Islet of Langerhans (tissue), 1 donor: ENCODE data around the gene B3GAT2.

ENCODE experiments used
- FAIRE-seq: peaks from one replicate; lab custom pipeline; 2011; peaks lifted over from hg19 to GRCh38; lab: Jason Lieb, UNC

The B3GAT2 gene

DNA sequence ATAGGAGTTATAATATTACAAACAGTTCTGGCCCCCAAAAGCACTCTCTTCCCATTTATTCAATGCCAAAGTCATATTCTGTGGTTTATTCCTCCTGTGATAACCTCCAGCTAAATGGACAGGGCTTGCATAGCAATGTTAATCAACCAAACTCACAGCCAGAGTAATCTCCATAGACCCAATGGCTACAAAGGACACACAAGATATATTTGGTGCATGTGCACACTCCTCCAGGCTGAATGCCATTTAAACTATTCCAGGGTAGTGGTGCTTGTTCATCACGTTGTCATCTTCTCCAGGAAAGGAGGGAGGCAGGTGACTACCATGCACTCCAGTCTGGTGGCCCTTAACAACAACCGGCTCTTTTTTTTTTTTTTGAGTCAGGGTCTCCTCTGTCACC, 56.8 kb downstream of the B3GAT2 start:
- no peak for FAIRE-seq

DNA sequence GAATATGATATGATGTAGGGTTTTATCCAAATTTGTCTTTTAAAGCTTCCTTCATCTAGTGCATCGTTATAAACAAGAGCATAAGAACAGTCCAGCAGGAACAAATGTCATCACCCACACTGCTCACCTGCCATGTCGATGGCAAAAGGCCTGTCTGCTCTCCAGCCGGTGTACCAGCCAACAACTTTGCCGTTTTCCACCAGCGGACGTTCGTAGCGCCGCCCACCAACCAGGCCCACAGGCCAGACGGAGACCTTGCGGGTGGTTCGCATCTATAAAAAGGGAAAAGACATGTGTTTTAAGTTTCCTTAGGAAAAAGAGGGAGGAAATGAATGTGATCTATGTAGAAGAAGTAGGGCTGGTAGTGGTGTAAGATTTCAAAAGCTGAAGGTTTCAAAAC, 62.9 kb downstream of the B3GAT2 start:
- FAIRE-seq: no peak

DNA sequence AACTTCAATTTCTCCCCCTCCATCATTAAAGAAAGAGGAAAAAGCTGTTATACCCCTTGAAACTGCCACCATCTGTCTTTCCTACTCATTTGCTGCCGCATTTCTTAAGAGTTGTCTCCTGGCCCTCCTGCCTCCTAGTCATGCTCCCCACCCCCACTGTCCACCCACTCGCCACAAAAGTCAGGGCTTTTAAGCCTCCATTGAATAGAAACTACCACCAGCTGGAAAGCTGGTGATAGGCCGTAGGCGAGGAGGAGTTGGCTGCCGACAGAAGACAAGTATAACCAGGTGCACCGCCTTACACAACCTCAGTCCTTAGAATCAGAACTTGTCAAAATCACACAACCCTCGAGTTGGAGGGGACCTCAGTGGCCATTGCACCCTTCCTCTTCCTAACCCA, 67.6 kb downstream of the B3GAT2 start:
- no peak for FAIRE-seq

DNA sequence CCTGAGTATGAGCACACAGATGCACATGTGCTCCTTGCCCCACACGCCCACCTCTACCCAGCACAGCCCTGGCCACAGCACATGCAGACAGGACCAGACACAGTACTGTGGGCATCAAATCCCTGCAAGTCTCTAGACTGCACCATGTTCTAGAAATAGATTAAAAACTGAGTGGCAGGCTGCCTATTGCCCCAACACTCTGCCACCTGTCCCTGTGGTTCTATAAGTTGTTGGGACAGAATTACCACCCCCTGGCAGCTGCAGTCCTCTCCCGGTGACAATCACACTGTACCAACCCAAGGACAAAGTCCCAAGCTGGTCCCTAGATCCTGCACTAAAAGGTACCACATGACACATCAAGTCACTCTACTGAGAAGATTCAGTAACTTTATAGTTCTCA, 70.2 kb downstream of the B3GAT2 start:
- FAIRE-seq: no peak

DNA sequence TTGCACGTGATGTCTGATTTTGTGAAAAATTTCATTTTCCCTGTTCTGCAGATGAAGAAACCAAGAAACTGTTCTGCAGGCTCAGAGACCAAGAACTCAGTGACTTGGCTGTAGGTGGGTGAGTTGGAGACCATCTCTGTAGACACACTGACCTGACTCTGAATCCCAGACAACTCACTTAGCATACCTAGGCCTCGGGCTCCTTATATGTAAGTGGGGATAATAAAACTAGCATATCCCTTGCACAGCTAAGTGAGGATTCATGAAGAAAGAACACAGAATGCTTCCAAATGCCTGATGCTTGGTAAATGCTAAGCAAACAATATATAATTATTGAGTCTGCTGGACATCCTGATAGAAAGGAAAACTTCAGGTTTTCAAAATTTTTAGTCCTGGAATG, 70.8 kb downstream of the B3GAT2 start:
- FAIRE-seq: no peak

DNA sequence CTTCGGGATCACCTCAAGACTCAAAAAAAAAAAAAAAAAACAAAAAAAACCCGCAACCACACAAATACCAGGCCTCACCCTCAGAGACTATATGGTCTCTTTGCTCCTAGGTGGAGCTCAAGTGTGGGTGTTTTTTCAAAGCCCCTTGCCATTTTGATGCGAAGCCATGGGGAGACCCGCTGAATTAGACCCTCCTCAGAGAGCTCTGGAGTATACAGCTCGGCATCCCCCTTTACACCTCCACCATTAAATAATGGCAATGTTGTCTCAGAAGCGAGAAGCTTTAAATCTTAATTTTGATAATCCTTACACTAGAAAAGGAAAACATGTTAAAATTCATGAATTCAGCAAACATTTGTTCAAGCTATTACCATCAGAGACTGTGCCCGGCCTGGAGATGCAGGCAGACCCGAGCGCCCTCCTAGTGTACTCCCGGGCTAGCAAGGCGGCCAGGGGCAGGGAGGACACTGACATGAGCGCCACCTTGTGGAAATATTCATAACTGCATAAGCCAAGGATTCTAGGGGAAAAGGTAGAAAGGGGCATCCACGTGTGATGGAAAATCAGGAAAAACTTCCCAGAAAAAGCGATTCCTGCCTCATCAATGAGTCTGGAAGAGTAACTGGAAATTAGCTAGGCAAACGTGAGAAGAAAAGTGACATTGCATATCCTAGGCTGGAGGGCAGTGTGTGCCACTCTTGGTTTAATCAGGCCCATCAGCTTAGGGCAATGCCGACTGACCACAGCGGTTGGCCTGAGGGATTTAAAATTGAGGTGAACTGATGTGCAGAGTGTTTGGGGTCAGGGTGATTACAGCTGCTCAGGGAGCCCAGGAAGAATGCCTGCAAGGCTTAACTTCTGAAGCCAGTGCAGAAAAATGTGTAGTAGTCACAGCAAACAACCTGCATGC, 72.5 kb downstream of the B3GAT2 start:
- FAIRE-seq: peak; percentile 68

DNA sequence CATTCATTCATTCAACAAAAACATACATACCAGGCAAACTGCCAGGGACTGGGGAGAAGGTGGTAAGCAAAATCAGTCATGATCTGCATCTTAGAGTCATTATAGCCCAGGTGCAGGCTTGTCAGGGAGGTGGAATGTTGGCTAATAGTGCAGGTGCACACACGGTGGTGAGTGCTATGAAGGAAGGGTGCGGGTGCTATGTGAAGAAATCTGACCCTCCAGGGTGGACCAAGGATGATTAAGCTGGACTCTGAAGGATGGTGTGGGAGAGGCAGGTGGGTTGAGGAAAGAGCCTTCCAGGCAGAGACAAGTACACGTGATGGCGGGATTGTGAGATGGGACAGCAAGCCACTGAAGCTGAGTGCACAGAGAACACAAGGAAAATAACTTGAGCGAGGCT, 77.4 kb downstream of the B3GAT2 start:
- FAIRE-seq: no peak

DNA sequence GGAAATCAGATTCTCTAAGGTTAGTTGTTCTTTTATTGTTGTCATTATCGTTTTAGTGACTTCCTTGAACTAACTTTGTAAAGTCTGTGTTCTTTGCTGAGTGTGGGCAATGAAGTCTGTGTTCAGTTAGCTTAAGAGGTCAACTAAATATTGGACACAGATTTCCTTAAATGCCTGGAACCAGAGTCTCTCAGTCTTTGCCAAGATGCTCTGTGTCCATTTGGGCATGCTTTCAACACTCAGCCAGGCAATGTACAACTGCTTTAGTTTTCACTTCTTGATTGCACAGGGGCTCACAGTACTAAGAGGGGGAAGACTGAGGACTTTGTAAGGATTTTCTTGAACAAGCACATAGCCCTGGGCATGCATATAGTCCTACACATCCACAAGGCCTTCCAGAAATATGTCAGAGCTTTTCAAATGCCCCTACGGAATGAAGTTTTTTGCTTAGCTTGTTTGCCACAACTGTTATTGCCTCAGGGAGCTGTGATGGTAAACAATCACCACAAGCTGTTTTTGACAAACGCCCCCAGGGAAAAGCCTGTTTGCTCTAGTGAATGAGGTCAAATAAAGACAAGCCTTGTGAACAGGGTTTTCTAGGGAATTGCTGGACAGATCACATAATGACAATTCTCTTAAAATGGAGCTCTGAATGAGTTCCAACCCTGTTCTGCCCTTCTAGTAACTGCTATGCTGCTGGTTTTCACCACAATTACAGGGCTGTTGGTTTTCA, 82.5 kb downstream of the B3GAT2 start:
- FAIRE-seq: no peak

DNA sequence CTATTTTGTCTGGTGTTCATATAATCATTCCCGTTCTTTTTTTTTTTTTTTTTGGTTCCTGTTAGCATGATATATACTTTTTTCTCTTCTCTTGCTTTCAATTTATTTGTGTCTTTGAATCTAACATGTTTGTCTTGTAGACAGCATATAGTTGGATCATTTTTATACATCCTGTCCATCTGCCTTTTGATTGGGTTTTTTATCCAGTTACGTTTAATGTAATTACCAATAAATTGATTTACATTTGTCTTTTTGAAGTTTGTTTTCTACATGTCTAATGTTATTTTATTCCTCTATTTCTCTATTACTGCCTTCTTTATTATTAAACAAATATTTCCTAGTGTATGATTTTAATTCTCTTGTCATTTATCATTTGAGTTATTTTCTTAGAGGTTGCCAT, 84.4 kb downstream of the B3GAT2 start:
- no peak for FAIRE-seq

DNA sequence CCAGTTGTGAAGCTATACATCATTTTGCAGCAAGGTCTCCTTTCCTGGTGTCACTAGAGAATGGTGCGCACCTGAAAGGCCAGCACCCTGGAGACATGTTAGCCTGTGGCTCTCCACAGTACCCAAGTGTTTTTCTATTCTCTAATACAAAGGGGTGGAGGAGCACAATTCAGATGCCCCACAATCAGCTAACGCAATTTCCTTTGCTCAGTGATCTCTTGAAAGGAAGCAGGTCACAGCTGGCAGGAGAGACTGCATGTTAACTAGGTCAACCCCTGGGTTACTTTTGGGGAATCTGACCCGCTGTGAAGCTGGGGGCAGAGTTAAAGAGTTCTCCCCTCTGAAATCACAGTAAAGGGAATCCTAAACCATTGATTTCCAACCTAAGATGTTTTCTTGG, 92.5 kb downstream of the B3GAT2 start:
- no peak for FAIRE-seq

DNA sequence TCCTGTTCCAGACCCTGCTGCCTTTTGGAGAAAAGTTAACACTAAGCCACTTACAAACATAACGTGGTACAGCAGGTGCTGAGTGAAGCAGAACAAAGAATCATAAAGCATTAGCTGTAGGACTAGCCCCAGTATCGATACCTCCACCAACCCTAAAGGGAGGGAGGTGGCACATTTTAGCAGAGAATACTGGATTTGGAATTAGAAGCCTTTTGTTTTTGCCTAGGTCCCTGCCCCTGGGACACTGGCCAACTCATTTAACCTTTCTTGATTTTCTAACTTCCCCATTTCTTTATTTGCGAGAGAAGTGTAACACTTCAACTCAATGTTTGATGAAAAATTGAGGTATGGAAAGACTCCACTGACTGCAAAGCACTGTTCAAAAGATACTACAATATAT, 93.5 kb downstream of the B3GAT2 start:
- no peak for FAIRE-seq

DNA sequence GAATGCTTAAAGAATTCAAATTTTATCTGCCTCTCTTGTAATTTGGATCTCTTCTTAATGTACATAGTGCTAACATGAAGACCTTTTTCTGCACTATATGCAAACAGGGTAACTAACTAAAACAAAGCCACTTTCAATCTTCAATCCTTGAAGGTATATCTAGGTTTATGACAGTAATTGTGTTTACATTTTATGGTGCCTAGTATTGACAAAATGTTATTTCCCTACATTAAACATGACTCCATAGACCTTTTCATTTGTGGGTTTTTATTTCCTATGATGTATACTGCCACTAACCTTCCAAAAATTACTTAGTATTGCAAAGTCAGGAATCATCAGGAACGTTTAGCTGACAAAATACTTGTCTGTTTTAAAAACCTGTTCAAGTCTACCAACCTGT, 95.9 kb downstream of the B3GAT2 start:
- FAIRE-seq: no peak

DNA sequence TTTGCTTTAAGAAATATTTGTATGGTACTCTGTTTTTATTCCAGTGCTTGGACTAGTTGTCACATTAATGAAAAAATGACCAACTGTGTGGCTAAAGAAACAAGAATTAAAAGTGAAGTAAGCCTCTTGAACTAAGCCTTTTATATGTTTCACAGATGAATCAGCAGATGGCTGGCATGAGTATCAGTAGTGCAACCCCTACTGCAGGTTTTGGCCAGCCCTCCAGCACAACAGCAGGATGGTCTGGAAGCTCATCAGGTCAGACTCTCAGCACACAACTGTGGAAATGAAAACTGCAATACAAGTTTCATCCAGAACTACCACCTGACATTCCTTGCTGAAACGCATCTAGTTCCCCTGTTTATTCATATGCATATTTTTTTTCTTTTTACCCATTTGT, 96.8 kb downstream of the B3GAT2 start:
- no peak for FAIRE-seq

DNA sequence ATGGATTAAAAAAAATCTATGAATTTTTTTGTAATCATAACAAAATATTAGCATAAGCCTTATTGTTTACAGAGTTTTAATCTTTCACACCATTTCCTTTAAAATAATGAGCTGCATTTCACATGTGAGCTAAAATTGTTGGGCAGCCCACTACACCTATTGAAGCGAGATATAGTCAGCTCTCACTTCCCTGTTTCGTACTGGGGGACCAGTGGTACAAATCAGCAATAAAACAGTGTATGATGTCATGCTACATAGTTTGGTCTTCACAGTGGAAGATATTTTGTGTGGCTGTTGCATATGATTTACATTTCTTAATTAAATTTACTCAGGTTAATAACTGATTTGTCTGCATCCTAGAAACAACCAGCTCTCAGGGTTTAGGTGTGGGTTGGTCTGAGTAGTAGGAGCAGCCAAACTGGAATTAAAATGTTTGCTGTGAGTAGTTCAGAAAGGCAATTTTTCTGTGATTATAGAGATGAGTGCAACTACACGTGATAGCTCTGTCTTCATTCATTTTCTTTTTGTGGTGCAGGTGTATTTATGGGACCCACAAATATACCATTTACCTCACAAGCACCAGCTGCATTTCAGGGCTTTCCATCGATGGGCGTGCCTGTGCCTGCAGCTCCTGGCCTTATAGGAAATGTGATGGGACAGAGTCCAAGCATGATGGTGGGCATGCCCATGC, 99.3 kb downstream of the B3GAT2 start:
- FAIRE-seq: no peak

DNA sequence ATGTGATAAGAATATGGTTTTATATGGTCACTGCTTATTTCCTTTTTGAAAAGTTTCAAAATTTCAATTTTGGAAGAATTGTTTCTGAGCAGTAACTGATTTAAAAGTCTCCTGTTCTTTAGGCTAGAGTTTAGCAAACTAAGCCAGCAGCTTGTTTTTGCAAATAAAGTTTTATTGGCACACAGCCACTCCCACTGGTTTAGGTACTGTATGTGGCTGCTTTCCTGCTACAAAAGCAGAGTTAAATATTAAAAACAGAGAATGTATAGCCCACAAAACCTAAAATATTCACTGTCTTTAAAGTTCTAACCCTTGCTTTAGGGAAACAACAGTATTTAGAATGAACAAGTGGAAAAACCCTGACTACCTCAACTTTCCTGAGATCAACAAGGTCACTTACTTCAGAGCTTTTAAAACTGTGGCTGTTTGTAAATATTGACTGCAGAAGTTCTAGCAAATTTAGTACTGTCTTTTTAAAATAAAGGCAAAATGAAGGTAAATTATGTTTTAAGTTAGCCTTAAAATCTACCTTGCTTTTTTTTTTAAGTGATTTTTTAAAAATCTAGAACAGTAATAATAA, 104.1 kb downstream of the B3GAT2 start:
- FAIRE-seq: no peak

DNA sequence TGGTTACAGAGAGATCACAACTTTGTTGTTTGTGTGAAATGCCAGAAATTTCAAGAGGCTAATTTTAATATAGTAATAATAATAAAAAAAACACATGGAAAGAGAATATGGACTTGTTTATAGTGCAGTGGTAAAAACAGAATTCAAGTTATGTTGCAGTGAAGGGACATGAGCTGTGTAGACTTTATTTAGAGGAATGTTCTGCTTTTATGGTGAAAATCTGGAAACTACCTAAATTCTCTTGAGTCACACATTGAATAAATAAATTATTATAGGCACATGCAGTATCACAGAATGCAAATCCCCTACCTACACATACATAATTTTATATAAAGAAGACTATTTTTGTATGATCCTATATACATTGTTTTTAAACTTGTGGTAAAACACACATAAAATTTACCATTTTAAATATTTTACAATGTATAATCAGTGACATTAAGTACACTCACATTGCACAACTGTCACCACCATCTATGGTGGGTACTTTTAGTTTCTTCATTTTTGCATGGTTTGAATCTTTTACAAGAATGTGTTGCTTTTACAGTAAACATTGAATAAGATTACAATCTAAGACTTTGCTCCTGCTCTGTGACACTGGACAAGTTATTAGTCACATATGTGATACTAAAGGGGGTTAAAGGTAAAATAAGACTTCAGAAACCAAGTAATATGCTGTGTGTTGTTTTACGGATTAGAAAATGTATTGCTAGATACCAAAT, 107.4 kb downstream of the B3GAT2 start:
- FAIRE-seq: no peak

DNA sequence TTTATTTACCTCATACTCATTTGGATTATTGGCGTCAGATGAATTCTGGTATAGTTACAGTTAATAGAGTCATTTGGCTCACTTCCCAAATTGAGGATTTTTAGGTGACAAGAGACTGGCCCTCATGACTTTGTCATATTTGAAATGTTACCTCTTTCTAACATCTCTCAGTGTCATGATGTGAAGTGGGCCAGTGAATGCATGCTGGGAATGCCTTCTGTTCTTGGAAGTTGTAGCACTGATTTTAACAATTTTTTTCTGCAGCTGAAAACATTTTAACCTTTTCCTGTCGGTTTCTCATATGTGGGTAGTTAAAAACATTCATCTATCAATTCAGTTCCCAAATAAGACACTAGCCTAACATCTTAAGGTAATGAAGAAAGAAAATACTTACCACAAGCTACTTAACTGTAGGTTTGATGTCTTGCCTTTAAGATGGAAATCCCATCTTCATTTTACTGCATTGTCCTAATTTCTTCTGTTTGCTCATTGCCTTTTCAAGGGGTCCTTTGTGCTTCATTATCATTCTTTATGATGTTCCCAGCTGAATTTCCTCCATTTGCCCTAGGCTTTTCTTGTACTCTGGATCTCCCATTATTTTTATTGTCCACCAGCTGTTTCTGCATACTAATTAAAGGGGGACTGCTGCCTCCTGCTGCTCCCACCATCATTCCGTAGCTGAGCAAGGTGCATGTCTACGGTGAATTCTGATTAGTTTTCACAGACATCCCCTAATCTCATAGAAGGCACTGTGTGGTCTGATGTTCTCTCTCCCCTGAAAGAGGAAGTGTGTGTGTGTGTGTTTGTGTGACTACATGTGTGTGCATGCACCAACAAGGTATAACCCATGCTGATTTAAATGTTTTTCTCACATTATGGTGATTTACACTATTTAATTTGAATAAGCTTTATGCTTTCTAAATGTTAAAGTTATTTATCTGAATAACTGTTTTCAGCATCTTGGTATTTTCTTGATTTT, 109.5 kb downstream of the B3GAT2 start:
- FAIRE-seq: no peak

DNA sequence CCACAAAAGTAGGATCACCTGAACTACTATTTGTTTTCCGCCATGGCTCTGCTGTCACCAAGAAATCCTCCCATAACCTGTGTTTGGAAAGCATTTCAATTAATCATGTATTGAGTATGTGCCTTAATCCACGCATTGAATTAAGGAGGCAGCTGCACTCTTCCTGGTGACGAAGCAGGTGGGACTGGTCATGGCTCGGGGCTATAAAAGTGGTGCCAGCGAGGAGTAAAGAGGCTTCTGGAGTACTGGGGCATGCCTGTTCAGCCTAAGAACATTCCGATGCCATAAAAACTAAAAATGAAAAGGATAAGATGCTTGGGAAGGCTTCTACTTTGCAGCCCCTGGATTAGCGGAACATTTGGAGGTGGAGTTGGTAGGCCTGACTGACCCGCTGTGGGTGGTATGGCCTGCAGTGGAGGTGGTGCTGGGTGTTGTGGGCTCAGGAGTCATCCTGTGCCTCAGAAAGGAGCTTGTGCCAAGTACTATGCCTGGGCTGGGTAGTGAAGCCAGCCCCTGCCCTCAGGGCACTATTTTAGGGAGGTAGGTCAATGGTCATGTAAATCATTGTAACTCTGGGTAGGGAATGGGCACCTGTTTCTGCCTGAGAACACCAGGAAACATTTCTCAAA, 110.5 kb downstream of the B3GAT2 start:
- FAIRE-seq: no peak

DNA sequence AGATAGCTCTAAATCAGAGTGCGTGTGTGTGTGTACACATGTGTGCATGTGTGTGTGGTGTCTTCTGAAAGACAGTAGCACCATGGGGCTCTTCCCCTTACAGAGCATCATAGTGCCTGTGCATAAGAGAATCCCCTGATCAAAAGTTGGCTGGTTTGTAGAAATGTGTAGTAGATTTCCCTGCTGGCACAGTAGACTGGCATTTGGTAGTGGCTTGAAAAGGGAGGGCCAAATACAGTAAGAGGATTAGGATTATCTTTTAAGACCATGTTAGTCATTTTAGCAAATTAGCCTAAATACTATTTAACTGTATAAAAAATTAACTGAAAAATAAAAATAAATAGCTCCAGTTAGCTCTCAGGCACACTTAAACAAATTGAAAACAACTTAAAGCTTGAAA, 112.6 kb downstream of the B3GAT2 start:
- no peak for FAIRE-seq

DNA sequence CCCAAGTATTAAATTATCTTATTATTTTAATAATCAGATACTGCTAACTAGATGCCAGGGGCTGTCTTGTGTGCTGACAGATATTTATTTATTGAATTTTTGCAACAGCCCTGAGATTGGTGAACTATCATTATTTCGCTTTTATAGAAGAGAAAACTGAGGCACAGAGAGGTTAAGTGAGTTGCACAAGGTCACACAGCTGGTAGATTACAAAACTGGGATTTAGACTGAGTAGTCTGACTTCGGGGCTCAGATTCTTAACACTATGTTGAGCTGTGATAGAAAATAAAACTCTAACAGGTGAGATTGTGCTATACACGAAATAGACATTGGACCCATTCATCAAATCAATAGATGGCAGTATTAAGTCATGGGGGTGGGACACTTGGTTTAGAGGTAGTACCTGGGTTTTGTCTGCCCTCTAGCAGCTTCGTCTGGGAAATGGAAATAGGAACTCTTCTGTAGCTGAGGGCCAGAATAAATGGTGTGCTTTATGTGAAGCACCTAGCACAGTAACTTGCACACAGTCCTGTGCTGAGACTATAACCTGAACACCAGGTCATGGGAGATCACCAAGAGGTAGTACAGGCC, 113.4 kb downstream of the B3GAT2 start:
- FAIRE-seq: no peak
